RWPE2 (cell line): ENCODE results near the gene MUC4.

Source experiments
- ATAC-seq: fragments of 200-7000 bp; cut with Tn5 transposase; 3 replicates; pipeline ENCODE4 v1.9.1; 2021; ENCODE audit warnings: low read depth
- DNase-seq: peaks from one replicate; pipeline ENCODE4 v3.0.0-alpha.2; 2020; ENCODE audit warnings: low spot score
- H3K27ac ChIP-seq: fragments of 450-650 bp; 2 replicates; pipeline ENCODE4 v1.5.1; 2017; ENCODE audit warnings: mild to moderate bottlenecking; ENCODE audit not compliant: poor library complexity, severe bottlenecking
- H3K27me3 ChIP-seq: fragments of 250-450 bp; sonication (Bioruptor Pico); 2 replicates; pipeline ENCODE4 v1.5.1; 2021; ENCODE audit warnings: mild to moderate bottlenecking, moderate library complexity; ENCODE audit not compliant: insufficient read depth, poor library complexity, severe bottlenecking
- H3K36me3 ChIP-seq: fragments of 250-450 bp; sonication (Bioruptor Pico); 2 replicates; pipeline ENCODE4 v1.5.1; 2020; ENCODE audit warnings: low read depth, mild to moderate bottlenecking, moderate library complexity
- H3K4me1 ChIP-seq: fragments of 250-450 bp; sonication (Bioruptor Pico); 2 replicates; pipeline ENCODE4 v1.5.1; 2021; ENCODE audit warnings: mild to moderate bottlenecking, moderate library complexity; ENCODE audit not compliant: insufficient read depth, poor library complexity, severe bottlenecking
- H3K4me3 ChIP-seq: fragments of 250-450 bp; sonication (Bioruptor Pico); 2 replicates; pipeline ENCODE4 v1.5.1; 2021; ENCODE audit warnings: mild to moderate bottlenecking, moderate library complexity; ENCODE audit not compliant: severe bottlenecking
- H3K9me3 ChIP-seq: fragments of 250-450 bp; sonication (Bioruptor Pico); 2 replicates; pipeline ENCODE4 v1.5.1; 2021; ENCODE audit warnings: mild to moderate bottlenecking, moderate library complexity; ENCODE audit not compliant: severe bottlenecking
- CTCF ChIP-seq: fragments of 450-650 bp; IDR thresholded peaks from one replicate; pipeline ENCODE4 v1.5.1; 2017; ENCODE audit warnings: mild to moderate bottlenecking, moderate library complexity; ENCODE audit not compliant: poor library complexity, severe bottlenecking

MUC4 gene

GRCh38 chr3:195699388-195699771 is 112.3 kb downstream of the MUC4 start:
- no peaks in the 10 kb centered on the region for H3K27me3 ChIP-seq
- no peaks in the 10 kb centered on the region for H3K9me3 ChIP-seq
- H3K4me3 ChIP-seq = no peak overlapping the region
- DNase-seq (no peak), ATAC-seq (no peak)
- TF ChIP-seq CTCF = no peak
- H3K36me3 ChIP-seq = 0 out of 2 replicates have a peak, but pooled peaks cover 9% of the 10 kb centered on the region
- H3K27ac ChIP-seq = no peak overlapping the region
- no peaks in the 10 kb centered on the region for H3K4me1 ChIP-seq

GRCh38 chr3:195698647-195699387 is 112.9 kb downstream of the MUC4 start:
- H3K36me3 ChIP-seq = 0 out of 2 replicates have a peak, but pooled peaks cover 9% of the 10 kb centered on the region
- no peaks in the 10 kb centered on the region for H3K9me3 ChIP-seq
- ATAC-seq = no peak
- H3K4me1 ChIP-seq = no peaks in the 10 kb centered on the region
- H3K27ac ChIP-seq = no peak overlapping the region
- no peaks in the 10 kb centered on the region for H3K27me3 ChIP-seq
- H3K4me3 ChIP-seq = no peak overlapping the region
- no peak for DNase-seq
- TF ChIP-seq CTCF = no peak

GRCh38 chr3:195698325-195698646 is 113.4 kb downstream of the MUC4 start:
- Histone ChIP-seq H3K9me3 (no peaks in the 10 kb centered on the region), H3K4me1 (no peaks in the 10 kb centered on the region), H3K36me3 (0 out of 2 replicates have a peak, but pooled peaks cover 9% of the 10 kb centered on the region), H3K27me3 (no peaks in the 10 kb centered on the region), H3K4me3 (no peak overlapping the region), H3K27ac (no peak overlapping the region)
- ATAC-seq = no peak; the same call in 2 of the 3 replicates
- TF ChIP-seq CTCF = no peak
- DNase-seq = no peak

GRCh38 chr3:195697582-195698324 is 114.0 kb downstream of the MUC4 start:
- 0 out of 2 replicates have a peak, but pooled peaks cover 9% of the 10 kb centered on the region for H3K36me3 ChIP-seq
- no peaks in the 10 kb centered on the region for H3K27me3 ChIP-seq
- H3K4me3 ChIP-seq = no peak overlapping the region
- H3K27ac ChIP-seq = no peak overlapping the region
- H3K4me1 ChIP-seq = no peaks in the 10 kb centered on the region
- no peak for TF ChIP-seq CTCF
- no peaks in the 10 kb centered on the region for H3K9me3 ChIP-seq
- no peak for DNase-seq
- peak; percentile 87 for ATAC-seq
